Measurements from ENCODE around the gene PGAM2.
A peak's percentile ranks its signal among the peaks of the same experiment; 100 is the strongest.
"Not testable (repeated sequence)": the region's sequence is repeated elsewhere in the genome, so short reads cannot be mapped to it uniquely, and the experiment has no call there.

PGAM2 gene

DNA sequence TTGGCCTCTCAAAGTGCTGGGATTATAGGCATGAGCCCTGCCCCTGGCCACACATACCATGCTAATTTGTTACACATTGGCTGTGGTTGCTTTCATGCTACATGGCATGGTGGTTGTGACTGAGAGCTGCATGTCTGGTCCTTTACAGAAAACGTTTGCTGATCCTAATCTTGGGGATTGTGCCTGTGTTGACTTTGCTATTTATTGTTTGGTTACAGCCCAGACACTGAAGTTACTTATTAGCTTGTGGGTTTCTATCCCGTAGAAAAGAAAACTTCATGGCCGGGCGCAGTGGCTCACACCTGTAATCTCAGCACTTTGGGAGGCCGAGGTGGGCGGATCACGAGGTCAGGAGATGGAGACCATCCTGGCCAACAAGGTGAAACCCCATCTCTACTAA lies 43.3 kb downstream of the PGAM2 start:
- peaks cover 0 to 17% (median 11%) of the 10 kb centered on the region in 4 donors for H3K4me1 ChIP-seq
- not testable (repeated sequence) for H3K9me3 ChIP-seq, DNase-seq, H3K36me3 ChIP-seq, H3K4me3 ChIP-seq, H3K27ac ChIP-seq, H3K27me3 ChIP-seq
- intact Hi-C loops (cut with DNase I; ENCODE audit: low total_unique reads): loop anchor here (5.0 kb wide), 1 partner anchor 545 kb away; no protein-coding TSS in a partner anchor

DNA sequence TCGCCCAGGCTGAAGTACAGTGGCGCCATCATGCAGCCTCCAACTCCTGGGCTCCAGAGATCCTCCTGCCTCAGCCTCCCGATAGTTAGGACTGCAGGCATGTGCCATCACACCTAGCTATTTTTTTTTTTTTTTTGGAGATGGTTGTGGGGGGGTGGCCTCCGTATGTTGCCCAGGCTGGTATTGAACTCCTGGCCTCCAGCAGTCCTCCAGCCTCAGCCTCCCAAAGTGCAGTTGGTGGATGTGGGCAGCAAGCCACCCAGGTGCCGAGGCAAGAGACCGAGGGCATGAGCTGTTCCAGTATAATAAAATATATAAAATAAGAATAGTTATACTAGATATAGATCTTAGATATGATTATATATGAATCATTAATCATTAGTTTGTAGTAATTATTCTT lies 45.5 kb downstream of the PGAM2 start:
- Histone ChIP-seq H3K27ac (peak overlapping the region; percentile 78 to 79), H3K4me1 (peaks cover 0 to 17% (median 11%) of the 10 kb centered on the region in 4 donors)
- intact Hi-C loops (cut with DNase I; ENCODE audit: low total_unique reads): loop anchor here (5.0 kb wide), 1 partner anchor 547 kb away; no protein-coding TSS in a partner anchor
- H3K9me3 ChIP-seq, H3K27me3 ChIP-seq, H3K36me3 ChIP-seq, DNase-seq, H3K4me3 ChIP-seq: not testable (repeated sequence)

DNA sequence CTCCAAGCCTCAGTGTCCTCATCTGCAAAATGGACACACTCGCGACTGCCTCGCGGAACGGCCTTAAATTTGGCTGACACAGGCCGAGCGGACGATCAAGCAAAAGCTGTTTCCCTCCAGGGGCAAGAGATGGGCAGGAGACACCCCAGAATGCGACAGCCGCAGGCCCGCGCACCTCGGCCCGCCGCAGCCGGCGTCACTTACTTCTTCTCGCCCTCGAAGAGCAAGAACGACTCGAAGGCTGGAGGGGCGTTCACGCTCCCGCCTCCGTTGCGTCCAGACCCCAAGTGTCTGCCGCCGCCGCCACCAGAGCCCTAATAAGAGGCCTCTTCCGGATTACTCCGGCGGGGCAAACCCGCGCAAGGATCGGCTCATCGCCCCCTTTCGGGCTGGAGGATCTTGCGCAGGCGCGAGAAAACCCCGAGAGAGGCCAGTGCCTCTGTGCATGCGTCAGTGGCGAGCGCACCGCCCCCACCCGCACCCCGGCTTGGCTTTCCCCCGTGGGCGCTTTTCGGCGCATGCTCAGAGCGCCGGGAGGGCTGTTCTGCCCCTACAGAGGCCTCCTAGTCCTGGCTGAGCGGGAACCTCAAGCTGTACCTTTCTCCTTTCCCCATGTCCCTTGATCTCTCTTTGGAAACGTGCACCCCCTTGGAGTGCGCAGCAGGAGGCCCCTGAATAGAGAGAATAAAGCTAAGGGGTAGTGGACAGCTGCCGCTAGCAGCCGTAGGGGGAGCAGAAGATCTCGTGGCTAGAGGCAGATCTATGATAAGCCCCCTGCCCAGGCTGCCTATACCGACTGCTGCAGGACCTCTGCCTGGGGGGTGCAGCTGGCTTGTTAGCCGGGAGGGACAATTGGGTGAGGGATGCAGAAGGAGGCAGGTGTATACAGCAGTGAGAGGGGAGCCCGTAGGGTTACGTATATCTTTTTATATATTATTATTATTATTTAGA lies 46.2 kb downstream of the PGAM2 start:
- peak overlapping the region; percentile 78 to 79 for H3K27ac ChIP-seq
- H3K27me3 ChIP-seq; intact Hi-C loops (cut with DNase I; ENCODE audit: low total_unique reads); H3K9me3 ChIP-seq: not testable (repeated sequence)
- DNase-seq: peak; percentile 95 to 99
- peak overlapping the region; percentile 71 to 84 for H3K4me3 ChIP-seq
- H3K36me3 ChIP-seq: peaks cover 0 to 14% (median 10%) of the 10 kb centered on the region in 3 donors
- peaks cover 0 to 17% (median 11%) of the 10 kb centered on the region in 4 donors for H3K4me1 ChIP-seq
- TF ChIP-seq, protein P1, sequence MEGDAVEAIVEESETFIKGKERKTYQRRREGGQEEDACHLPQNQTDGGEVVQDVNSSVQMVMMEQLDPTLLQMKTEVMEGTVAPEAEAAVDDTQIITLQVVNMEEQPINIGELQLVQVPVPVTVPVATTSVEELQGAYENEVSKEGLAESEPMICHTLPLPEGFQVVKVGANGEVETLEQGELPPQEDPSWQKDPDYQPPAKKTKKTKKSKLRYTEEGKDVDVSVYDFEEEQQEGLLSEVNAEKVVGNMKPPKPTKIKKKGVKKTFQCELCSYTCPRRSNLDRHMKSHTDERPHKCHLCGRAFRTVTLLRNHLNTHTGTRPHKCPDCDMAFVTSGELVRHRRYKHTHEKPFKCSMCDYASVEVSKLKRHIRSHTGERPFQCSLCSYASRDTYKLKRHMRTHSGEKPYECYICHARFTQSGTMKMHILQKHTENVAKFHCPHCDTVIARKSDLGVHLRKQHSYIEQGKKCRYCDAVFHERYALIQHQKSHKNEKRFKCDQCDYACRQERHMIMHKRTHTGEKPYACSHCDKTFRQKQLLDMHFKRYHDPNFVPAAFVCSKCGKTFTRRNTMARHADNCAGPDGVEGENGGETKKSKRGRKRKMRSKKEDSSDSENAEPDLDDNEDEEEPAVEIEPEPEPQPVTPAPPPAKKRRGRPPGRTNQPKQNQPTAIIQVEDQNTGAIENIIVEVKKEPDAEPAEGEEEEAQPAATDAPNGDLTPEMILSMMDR (IDR thresholded peaks at IDR 0.05): peak; percentile 62 to 67

DNA sequence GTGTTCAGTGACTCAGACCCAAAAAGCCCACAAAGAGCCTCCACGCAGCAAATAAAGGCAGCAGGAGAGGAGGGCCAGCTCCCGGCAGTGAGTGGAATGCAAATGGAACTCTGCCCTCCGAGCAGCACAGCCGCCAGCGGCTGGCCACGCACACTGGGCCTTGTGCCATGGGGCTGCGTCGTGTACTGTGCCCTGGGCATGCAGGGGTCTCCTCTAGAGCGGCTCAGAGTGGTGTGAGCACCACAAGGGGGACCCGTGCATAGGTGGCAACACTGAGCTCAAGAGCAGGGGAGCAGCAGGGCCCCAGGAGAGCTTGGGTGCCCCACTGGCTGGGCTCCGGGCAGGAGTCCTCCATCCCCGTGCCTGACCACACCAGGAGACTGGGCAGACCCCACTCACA lies 50.3 kb downstream of the PGAM2 start:
- H3K27ac ChIP-seq; H3K4me3 ChIP-seq; intact Hi-C loops (cut with DNase I; ENCODE audit: low total_unique reads); DNase-seq; H3K9me3 ChIP-seq; H3K27me3 ChIP-seq: not testable (repeated sequence)
- Histone ChIP-seq H3K36me3 (peaks cover 6 to 30% (median 21%) of the 10 kb centered on the region in 3 donors), H3K4me1 (peaks cover 0 to 15% (median 10%) of the 10 kb centered on the region in 4 donors)
